GM19043 (cell line): Measurements from ENCODE around the gene ATRX.
"Not testable (repeated sequence)": the region's sequence is repeated elsewhere in the genome, so short reads cannot be mapped to it uniquely, and the experiment has no call there.

Experiments used
- ATAC-seq: cut with Tn5 transposase; IDR thresholded peaks from one replicate; pipeline ENCODE4 v1.9.1; 2021; ENCODE audit warnings: low read depth; ENCODE audit not compliant: unreplicated experiment

ATRX gene, protein sequence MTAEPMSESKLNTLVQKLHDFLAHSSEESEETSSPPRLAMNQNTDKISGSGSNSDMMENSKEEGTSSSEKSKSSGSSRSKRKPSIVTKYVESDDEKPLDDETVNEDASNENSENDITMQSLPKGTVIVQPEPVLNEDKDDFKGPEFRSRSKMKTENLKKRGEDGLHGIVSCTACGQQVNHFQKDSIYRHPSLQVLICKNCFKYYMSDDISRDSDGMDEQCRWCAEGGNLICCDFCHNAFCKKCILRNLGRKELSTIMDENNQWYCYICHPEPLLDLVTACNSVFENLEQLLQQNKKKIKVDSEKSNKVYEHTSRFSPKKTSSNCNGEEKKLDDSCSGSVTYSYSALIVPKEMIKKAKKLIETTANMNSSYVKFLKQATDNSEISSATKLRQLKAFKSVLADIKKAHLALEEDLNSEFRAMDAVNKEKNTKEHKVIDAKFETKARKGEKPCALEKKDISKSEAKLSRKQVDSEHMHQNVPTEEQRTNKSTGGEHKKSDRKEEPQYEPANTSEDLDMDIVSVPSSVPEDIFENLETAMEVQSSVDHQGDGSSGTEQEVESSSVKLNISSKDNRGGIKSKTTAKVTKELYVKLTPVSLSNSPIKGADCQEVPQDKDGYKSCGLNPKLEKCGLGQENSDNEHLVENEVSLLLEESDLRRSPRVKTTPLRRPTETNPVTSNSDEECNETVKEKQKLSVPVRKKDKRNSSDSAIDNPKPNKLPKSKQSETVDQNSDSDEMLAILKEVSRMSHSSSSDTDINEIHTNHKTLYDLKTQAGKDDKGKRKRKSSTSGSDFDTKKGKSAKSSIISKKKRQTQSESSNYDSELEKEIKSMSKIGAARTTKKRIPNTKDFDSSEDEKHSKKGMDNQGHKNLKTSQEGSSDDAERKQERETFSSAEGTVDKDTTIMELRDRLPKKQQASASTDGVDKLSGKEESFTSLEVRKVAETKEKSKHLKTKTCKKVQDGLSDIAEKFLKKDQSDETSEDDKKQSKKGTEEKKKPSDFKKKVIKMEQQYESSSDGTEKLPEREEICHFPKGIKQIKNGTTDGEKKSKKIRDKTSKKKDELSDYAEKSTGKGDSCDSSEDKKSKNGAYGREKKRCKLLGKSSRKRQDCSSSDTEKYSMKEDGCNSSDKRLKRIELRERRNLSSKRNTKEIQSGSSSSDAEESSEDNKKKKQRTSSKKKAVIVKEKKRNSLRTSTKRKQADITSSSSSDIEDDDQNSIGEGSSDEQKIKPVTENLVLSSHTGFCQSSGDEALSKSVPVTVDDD (N-terminal part only)

DNA sequence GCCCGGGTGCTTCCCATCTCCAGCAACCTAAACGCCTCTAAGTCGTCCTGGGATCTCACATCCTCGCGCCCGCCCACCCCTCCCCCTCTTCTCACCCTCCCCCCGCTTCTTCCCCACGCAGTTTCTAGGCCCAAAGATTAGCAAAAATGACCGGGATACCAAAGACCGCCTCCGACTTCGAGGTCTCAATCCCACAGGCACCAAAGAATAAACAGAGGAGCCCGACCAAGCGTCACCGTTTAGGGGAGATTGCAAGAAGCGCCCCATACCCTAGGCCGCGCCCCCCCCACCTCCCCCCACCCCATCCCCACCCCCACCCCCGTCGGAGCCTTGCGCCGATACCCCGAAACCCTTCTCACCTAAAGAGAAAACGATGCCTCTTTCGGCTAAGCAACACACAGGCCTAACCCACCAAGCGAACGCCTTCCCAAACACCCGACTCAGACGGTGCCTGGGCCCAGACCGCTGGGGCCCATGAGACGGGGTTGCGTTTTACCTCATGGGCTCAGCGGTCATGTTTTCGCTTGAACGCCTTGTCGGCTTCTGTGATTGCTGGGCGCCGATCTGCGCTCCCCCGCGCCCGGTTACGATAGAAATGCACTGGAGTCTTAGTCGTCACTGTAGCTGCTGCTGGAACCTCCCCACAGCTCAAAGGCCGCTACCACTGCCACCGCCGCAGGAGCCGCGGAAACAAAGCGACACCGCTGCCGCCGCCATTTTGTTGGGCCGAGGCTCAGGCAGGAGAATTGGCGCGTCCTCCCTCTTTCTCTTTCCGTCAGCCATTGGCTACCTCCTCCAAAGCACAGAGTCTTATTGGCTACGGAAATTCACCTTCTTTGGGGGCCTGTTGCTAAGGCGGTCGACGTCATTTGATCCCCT lies at the start of gene ATRX:
ATRX (minus strand) TSS at position 731 of the 879 bp plus-strand sequence; CDS start at position 516, 215 bp downstream.
- peak; percentile 95 for ATAC-seq

DNA sequence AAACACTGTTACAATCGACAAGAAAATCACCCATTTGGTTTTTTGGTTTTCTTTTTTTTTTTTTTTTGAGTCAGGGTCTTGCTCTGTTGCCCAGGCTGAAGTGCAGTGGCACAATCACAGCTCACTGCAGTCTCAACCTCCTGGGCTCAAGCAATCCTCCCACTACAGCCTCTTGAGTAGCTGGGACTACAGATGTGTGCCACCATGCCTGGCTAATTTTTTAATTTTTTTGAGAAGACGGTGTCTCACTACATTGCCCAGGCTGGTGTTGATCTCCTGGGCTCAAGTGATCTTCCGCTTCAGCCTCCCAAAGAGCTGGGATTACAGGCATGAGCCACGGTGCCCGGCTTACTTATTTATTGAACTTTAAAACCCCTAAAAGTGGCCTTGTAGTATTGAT lies 45.5 kb upstream of the ATRX start:
- not testable (repeated sequence) for ATAC-seq

DNA sequence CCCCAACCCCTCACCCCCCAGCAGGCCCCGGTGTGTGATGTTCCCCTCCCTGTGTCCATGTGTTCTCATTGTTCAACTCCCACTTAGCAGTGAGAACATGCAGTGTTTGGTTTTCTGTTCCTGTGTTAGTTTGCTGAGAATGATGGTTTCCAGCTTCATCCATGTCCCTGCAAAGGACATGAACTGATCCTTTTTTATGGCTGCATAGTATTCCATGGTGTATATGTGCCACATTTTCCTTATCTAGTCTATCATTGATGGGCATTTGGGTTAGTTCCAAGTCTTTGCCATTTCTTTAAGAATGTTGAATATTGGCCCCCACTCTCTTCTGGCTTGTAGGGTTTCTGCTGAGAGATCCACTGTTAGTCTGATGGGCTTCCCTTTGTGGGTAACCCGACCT lies 36.0 kb upstream of the ATRX start:
- not testable (repeated sequence) for ATAC-seq

DNA sequence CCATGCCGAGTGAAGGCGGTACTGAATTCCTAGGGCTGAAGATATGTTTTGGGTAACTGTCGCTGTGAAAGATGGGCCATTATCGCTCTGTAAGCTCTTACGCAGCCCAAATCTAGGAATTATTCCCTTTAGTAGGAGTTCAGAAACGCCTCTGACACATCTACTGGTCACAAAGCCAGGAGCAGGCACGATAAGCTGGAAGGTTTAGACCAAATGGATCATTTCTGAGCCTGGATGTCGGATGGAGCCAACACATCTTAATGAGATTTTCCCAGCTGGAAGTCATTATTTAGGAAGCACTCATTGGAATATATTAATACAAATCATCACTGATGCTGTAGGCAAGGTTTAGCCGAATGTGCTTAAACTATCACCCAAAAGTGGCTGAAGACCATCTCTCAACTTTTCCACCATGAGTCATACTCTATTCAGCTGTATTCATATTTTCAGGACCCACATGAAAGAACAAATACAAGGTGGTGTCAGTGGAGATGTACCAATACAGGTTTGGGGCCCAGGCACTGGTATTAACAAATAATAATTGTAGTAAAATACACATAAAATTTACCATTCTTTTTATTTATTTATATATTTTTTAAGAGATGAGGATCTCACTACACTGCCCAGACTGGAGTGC lies 34.2 kb upstream of the ATRX start:
- no peak for ATAC-seq

DNA sequence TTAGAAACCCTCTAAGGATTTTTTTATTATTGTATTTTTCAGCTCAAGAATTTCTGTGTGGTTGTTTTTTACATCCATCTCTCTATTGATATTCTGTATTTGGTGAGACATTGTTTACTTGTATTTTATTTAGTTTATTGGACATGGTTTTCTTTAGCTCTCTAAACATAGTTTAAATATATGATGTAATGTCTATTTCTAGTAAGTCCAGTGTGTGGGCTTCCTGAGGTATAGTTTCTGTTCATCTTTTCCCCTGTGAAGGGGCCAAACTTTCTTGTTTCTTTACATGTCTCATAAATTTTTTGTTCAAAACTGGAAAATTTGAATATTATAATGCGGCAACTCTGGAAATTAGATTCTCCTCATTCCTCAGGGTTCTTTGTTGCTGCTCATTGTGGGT lies 28.2 kb upstream of the ATRX start:
- ATAC-seq: no peak

DNA sequence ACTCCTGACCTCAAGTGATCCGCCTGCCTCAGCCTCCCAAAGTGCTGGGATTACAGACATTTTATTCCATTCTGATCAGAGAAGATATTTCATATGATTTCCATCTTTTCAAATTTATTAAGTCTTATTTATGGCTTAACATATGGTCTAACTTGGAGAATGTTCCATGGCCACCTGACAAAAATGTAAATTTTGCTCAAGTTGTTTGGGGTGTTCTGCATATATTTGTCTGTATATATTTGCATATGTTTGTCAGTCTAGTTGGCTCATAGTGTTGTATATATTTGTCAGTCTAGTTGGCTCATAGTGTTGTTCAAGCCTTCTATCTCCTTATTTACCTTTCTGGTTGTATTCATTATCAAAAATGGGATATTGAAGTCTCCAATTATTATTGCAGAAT lies 16.2 kb upstream of the ATRX start:
- no peak for ATAC-seq

DNA sequence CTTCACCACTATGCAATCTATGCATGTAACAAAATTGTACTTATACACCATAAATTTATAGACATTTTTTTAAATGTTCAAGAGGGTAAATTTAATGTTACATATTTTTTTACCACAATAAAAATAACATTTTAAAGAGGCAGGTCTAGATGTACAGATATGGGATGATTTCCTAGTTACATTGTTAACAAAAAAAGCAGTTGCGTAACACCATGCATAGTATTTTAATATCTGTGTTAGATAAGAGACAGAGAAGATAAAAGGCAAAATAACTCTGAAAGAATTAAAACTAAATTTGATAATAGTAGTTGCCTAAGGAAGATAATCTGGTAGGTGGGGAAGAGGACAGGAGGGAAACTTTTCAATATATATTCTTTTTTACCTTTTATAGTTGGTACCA lies 9.1 kb upstream of the ATRX start:
- ATAC-seq: no peak

DNA sequence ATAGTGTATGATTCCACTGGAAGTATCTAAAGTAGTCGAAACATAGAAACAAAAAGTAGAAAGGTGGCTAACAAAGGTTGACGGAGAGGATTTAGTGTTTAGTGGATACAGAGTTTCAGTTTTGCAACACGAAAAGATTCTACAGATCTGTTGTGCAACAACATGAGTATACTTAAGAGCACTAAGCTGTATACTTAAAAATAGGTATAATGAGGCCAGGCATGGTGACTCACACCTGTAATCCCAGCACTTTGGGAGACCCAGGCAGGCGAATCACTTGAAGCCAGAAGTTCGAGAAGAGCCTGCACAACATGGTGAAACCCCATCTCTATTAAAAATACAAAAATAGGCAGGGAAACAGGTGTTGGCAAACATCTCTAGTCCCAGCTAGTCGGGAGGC lies 7.9 kb upstream of the ATRX start:
- ATAC-seq: no peak

DNA sequence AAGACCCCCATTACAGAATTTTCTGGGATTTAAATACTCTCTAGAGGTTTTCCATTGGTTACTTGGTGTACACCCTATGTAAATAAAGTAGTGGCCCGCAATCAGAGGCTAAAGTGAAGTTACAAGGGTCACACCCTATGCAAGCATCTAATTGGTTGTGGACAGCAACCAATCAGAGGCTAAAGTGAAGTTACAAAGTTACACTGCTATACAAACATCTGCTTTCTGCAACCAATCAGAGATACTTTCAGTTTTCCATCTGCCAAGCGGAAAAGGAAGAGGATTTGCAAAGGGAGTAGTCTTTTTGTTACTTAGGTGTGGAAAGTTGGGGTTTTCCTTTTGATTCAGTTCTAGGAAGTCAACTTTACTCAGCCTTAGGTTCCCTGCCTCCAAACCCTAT lies 2.0 kb upstream of the ATRX start:
- ATAC-seq: no peak

DNA sequence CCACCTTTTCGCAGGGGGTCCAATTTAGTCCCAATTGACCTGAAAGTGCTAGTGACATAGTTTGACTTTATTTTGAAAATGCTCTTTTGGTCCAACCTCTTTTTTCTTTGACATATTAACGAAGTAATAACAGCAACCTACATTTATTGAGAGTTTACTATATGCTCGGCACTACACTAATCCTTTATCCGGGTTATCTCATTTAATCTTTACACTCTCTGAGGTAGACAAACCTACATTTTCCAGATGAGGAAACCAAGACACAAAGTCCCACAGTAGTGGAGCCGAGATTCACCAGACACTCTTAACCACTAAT lies 307 bp upstream of the ATRX start:
- no peak for ATAC-seq

DNA sequence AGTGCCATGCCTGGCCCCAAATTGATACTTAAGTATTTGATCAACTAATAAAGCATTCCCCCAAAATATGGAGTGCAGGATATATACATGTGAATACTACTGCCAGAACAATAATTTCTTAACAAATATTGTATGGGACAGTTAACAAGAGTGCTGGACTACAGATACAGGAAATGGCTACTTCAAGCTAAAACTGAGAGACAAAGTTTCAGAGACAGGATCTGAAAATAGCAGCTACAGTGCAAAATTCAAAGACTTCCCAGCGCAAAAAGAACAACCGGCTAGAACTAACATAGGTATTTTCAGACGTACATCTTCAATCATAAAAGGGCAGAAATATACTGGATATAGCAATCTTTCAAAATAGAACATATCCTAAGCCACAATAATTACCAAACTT lies 6.3 kb downstream of the ATRX start:
- peak; percentile 44 for ATAC-seq

DNA sequence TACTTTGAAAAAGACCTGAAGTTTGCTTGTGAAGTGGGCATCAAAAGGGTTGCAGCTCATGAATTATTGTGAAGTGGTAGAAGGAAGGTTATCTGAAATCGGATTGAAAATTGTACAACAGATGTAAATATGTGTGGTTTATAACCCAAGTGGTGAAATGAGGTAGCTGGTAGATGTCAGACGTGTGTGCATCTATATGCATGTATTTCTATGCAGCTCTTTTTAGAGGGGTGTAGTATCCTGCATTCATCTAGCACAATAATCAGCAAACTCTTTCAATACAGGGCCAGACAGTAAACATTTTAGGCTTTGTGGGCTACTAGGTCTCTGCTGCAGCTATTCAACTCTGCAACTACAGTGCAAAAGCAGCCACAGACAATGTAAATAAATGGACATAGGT lies 9.4 kb downstream of the ATRX start:
- ATAC-seq: no peak

DNA sequence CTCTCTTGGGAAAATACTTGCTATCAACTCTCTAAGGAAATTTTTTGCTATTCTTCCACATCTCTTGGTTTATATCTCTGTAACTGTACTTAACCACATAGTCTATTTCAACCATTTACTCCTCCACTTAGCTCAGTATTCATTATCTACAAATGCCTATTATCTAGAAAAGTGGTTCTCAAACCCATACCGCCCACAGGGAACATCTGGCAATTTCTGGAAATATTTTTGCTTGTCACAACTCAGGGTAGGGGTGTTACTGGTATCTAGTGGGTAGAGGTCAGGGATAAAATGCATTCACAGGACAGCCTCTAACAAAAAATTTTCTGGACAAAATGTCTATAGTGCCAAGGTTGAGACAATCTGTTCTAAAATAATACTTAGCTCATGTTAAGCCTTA lies 14.4 kb downstream of the ATRX start:
- ATAC-seq: no peak

DNA sequence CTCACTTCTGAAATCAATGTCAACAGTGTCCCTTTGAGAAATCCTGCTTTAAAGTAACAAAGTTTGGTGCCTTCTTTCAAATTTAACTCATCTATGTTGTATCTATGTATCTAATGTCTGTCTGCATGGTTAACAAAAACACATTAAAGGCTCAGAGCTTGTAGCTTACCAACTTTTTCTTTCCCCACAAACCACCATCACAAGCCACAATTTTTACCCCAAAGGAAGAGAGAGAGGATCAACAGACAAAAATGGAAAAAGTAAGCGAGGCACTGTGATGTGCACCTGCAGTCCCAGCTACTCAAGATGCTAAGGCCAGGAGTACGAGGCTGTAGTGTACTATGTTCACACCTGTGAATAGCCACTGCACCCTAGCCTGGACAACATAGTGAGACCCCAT lies 17.2 kb downstream of the ATRX start:
- no peak for ATAC-seq

DNA sequence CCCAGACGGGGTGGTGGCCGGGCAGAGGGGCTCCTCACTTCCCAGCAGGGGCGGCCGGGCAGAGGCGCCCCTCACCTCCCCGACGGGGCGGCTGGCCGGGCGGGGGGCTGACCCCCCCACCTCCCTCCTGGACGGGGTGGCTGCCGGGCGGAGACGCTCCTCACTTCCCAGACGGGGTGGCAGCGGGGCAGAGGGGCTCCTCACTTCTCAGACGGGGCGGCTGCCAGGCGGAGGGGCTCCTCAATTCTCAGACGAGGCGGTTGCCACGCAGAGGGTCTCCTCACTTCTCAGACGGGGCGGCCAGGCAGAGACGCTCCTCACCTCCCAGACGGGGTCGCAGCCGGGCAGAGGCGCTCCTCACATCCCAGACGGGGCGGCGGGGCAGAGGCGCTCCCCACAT lies 19.8 kb downstream of the ATRX start:
- not testable (repeated sequence) for ATAC-seq

DNA sequence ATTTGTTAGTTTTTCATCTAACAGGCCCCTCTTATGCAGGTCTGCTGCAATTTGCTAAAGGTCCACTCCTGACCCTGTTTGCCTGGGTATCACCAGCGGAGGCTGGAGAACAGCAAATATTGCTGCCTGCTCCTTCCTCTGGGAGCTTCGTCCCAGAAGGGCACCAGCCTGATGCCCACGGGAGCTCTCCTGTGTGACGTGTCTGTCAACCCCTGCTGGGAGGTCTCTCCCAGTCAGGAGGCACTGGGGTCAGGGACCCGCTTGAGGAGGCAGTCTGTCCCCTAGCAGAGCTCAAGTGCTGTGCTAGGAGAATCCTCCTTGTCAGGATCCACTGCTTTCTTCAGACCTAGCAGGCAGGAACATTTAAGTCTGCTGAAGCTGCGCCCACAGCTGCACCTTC lies 30.5 kb downstream of the ATRX start:
- no peak for ATAC-seq

DNA sequence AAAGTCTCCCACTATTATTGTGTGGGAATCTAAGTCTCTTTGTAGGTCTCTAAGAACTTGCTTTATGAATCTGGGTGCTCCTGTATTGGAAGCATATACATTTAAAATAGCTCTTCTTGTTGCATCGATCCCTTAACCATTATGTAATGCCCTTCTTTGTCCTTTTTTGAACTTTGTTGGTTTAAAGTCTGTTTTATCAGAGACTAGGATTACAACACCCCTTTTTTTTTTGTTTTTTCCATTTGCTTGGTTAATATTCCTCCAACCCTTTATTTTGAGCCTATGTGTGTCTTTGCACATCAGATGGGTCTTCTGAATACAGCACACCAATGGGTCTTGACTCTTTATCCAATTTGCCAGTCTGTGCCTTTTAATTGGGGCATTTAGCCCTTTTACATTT lies 32.1 kb downstream of the ATRX start:
- ATAC-seq: not testable (repeated sequence)

DNA sequence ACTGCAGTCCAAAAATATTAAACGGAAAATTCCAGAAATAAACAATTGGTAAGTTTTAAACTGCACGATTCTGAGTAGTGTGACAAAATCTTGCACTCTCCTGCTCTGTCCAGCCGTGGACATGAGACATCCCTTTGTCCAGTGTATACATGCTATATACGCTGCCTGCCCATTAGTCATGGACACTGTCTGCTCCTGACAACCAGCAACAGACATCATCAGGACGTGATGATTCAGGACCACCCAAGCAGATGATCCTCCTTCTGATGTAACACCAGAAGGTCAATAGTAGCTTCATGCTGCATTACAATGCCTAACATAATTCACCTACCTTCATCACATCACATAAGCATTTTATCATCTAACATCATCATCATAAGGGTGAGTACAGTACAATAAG lies 36.3 kb downstream of the ATRX start:
- ATAC-seq: no peak

DNA sequence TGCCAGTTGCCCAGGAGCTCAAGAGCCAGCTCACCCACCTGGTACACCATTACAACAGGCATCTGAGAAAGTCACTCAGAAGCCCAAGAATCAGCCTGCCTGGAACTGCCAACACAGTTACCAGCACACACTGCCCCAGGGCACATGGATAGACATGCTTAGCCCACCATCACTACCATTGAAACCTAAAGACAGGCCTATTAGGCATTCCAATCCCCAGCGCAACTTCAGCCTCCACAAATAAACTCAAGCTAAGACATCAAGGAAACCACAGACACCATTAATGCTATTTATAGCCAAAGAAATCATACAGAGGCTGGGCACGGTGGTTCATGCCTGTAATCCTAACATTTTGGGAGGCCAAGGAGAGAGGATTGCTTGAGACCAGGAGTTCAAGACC lies 42.3 kb downstream of the ATRX start:
- ATAC-seq: no peak
